Ovary (tissue), 9 donors: ENCODE data around the gene GRPEL1. TPM values are rescaled to one million over a fixed set of nuclear protein-coding genes. Genes with fewer than 3 reads are reported as not detected.

Experiments
- DNase-seq, 5 donors: peaks; one replicate each; pipeline ENCODE4 v3.0.0-alpha.2; 2019 to 2020
- H3K27ac ChIP-seq, 2 donors: fragments of 200-600 bp; one replicate each; pipeline versions ENCODE4 v1.5.1 to v1.8.0; 2019 to 2022
- H3K27me3 ChIP-seq: fragments of 200-600 bp; one replicate; pipeline ENCODE4 v1.8.0; 2022
- H3K36me3 ChIP-seq: fragments of 200-600 bp; sonication (generic); one replicate; pipeline ENCODE4 v1.5.1; 2019
- H3K4me1 ChIP-seq: one replicate; pipeline ENCODE4 v1.8.1; 2013; ENCODE audit warnings: mild to moderate bottlenecking, moderate library complexity; ENCODE audit not compliant: insufficient read depth
- H3K4me3 ChIP-seq: fragments of 200-600 bp; sonication (generic); one replicate; pipeline ENCODE4 v1.5.1; 2017
- H3K9me3 ChIP-seq, 2 donors: fragments of 200-600 bp in 1 of 2; sonication (generic) in 1 of 2; one replicate each; pipeline versions ENCODE4 v1.5.1 to v1.8.1; 2013 to 2019; ENCODE audit warnings: mild to moderate bottlenecking in 1 of 2, moderate library complexity in 1 of 2
- EP300 ChIP-seq: sonication (generic); formaldehyde crosslinking; IDR thresholded peaks from one replicate; pipeline ENCODE4 v1.6.1; 2017; ENCODE audit warnings: antibody characterized with exemption
- POLR2A ChIP-seq: fragments of 450-650 bp; IDR thresholded peaks from one replicate; pipeline ENCODE4 v1.6.1; 2017; ENCODE audit warnings: antibody characterized with exemption, mild to moderate bottlenecking, moderate library complexity
- WGBS, 3 donors: extraction: QIAGEN DNeasy Blood & Tissue Kit in 1 of 3; methylation state at CpG; one replicate each; pipeline versions ENCODE4 v1.1.5 to v1.1.7; 2013 to 2017; 5-methylcytosine and 5-hydroxymethylcytosine counted together
- intact Hi-C, 4 donors: fragments of 100-400 bp; cut with DNase I; formaldehyde crosslinking; loops; one replicate each; pipeline versions ENCODE4 v1.11.0 to v1.15.1; 2022 to 2023
- polyA plus RNA-seq, 2 donors: library from polyadenylated mRNA; stranded (reverse); fragments of 200-250 nt in 1 of 2; fragments of 350-450 nt in 1 of 2; fragmentation: Illumina TruSeq in 1 of 2; extraction: RNeasy Lipid Tissue Mini Kit (QIAGEN cat#74804) in 1 of 2; gene quantifications; one replicate each; pipeline ENCODE4 v1.2.3, GENCODE V29; 2013 to 2014
- total RNA-seq, 7 donors: library from RNA; depleted of rRNA in 2 of 7; stranded (reverse); fragments of >200 nt in 2 of 7; fragmentation: NEBNext Ultra II Directional in 3 of 7; extraction: Animal tissue kit (Norgen Biotek cat#: 25700) in 3 of 7; gene quantifications; one replicate each; pipeline versions ENCODE4 v1.1.0 to v1.2.4, GENCODE V29; 2016 to 2023
- TF ChIP-seq, protein P1 (sequence below), 3 donors: fragments of 450-650 bp in 2 of 3; fragments of 200-600 bp in 1 of 3; IDR thresholded peaks; one replicate each; pipeline versions ENCODE4 v1.5.1 to v1.8.0; 2016 to 2022; ENCODE audit warnings: antibody characterized with exemption in 3 of 3, mild to moderate bottlenecking in 1 of 3
- donor health status: DM: no; HTN: no; CAD: no; lungs with moderate emphysema.
- donor health status: DM: no; HTN: no; CAD: no.
- donor health status: Bipolar disorder and iron deficiency.
- donor health status: DM: yes; HTN: yes; CAD: no.
- donor health status: DM: no; HTN: no; CAD: no.
- donor health status: DM: yes; HTN: yes; CAD: no.

The GRPEL1 gene
- total and polyA plus RNA-seq, 9 donors, result 11.1 to 74.8 (median 23.3) TPM

DNA sequence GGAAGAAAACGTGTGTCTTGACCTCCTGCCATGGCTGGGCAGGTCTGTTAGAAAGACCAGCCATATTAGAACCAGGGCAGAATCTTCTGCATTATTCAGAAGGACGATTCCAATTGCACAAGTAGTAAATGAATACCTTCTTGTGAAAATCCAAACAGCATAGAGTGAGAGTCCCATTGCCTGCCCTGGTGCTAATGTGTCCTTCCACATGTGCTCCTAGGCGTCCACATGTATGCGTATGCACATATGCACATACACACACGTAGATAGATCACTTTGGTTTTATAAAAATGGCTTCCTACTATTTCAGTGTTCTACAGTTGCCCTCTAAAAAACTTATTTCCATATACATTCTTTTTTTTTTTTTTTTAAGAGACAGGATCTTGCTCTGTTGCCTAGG is 10.2 kb upstream of the GRPEL1 start:
- H3K27me3 ChIP-seq, result no peaks in the 10 kb centered on the region
- H3K4me1 ChIP-seq, result no peaks in the 10 kb centered on the region
- H3K36me3 ChIP-seq, result no peaks in the 10 kb centered on the region
- WGBS, 3 donors, result 80 to 89% (median 86%) methylated on average over 5 of the region's 5 CpGs
- DNase-seq, result peak in 1 of 5 donors; percentile 4
- TF ChIP-seq POLR2A, result no peak
- no peak for TF ChIP-seq EP300
- TF ChIP-seq, protein P1, sequence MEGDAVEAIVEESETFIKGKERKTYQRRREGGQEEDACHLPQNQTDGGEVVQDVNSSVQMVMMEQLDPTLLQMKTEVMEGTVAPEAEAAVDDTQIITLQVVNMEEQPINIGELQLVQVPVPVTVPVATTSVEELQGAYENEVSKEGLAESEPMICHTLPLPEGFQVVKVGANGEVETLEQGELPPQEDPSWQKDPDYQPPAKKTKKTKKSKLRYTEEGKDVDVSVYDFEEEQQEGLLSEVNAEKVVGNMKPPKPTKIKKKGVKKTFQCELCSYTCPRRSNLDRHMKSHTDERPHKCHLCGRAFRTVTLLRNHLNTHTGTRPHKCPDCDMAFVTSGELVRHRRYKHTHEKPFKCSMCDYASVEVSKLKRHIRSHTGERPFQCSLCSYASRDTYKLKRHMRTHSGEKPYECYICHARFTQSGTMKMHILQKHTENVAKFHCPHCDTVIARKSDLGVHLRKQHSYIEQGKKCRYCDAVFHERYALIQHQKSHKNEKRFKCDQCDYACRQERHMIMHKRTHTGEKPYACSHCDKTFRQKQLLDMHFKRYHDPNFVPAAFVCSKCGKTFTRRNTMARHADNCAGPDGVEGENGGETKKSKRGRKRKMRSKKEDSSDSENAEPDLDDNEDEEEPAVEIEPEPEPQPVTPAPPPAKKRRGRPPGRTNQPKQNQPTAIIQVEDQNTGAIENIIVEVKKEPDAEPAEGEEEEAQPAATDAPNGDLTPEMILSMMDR (IDR thresholded peaks at IDR 0.05), result no peak
- no peak overlapping the region for H3K4me3 ChIP-seq
- H3K27ac ChIP-seq, result no peak overlapping the region
- intact Hi-C loops, result loop anchor here in 2 of 4 donors (10.0 kb wide), 2 partner anchors 163 to 353 kb away; no protein-coding TSS in a partner anchor
- no peaks in the 10 kb centered on the region for H3K9me3 ChIP-seq

DNA sequence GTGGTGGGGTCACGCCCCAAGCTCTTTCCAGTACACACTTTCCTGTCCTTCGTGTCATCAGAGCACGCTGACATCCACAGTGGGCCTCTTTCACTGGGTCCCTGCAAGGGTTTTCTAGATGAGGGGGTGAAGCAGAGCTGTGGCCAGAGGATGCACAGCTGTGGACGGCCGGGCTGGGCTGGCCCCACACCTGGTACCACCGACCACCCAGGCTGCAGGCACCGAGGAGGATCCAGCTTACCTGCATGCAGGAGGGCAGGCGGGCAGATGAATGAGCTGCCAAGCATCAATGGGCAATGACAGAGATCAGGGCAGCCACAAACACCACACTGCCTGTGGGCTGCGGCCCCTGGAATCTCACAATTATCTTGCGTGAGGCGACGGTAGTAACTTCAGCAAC is 9.5 kb upstream of the GRPEL1 start:
- H3K4me3 ChIP-seq, result no peak overlapping the region
- no peaks in the 10 kb centered on the region for H3K27me3 ChIP-seq
- TF ChIP-seq, protein P1 (IDR thresholded peaks at IDR 0.05), result no peak
- TF ChIP-seq EP300 (no peak), POLR2A (no peak)
- H3K9me3 ChIP-seq, result no peaks in the 10 kb centered on the region
- 85 to 92% (median 91%) methylated on average over 12 of the region's 12 CpGs for WGBS, 3 donors
- DNase-seq, result peak in 1 of 5 donors; percentile 10
- H3K4me1 ChIP-seq, result no peaks in the 10 kb centered on the region
- no peak overlapping the region for H3K27ac ChIP-seq
- H3K36me3 ChIP-seq, result no peaks in the 10 kb centered on the region
- intact Hi-C loops, result loop anchor here in 2 of 4 donors (10.0 kb wide), 2 partner anchors 163 to 353 kb away; no protein-coding TSS in a partner anchor

DNA sequence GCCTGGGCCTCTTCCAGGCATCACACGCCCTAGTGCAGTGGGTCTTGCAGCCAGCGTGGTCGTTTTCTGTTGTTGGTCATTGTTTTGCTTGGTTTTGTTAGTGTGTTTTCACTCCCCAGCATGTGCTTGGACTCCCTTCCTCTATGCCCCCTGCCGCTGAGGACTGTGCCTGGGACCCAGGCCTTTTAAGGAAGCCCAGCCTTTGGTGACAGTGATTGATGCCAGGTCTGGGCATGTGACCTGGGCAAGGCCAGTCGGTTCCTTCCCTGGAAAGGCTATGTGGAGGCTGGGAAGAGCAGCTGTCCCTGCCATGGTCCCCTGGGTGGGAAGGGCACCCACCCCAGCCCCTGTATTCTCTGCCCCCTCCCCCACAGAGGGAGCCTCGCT is 8.8 kb upstream of the GRPEL1 start:
- H3K27ac ChIP-seq, result no peak overlapping the region
- no peaks in the 10 kb centered on the region for H3K9me3 ChIP-seq
- no peak overlapping the region for H3K4me3 ChIP-seq
- 65 to 70% (median 65%) methylated on average over 6 of the region's 6 CpGs for WGBS, 3 donors
- TF ChIP-seq EP300, result no peak
- TF ChIP-seq, protein P1 (IDR thresholded peaks at IDR 0.05), result no peak
- no peak for TF ChIP-seq POLR2A
- peak in 1 of 5 donors; percentile 15 for DNase-seq
- no peaks in the 10 kb centered on the region for H3K27me3 ChIP-seq
- intact Hi-C loops, result loop anchor here in 2 of 4 donors (10.0 kb wide), 2 partner anchors 162 to 352 kb away; no protein-coding TSS in a partner anchor
- no peaks in the 10 kb centered on the region for H3K4me1 ChIP-seq
- H3K36me3 ChIP-seq, result no peaks in the 10 kb centered on the region

DNA sequence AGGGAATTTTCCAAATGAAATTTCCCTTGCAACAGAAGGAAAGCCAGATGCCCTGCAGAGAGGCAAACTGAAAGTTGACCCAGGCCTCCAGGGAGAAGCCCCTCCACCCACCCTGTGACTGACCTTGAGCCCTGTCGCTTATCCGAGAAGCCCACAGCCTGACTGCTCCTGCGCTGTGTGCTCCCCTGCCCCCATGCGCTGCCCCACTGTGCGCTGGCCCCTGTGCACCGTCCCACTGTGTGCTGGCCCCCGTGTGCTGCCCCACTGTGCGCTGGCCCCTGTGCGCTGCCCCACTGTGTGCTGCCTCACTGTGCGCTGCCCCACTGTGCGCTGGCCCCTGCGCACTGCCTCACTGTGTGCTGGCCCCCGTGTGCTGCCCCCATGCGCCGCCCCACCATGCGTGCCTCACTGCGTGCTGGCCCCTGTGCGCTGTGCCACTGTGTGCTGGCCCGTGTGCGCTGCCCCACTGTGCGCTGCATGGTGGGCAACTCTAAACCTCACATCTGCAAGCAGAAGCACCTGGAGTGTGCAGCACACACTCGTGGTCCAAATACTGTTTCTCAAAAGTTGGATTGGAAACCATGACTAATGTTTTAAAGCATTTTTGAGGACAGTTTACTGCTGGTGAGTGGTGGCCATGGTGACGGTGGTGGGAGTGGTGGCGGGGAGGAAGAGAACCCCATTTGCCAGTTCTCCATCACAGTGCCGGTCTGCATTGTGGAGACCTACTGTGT is 8.3 kb upstream of the GRPEL1 start:
- Histone ChIP-seq H3K27ac (no peak overlapping the region), H3K27me3 (no peaks in the 10 kb centered on the region), H3K9me3 (no peaks in the 10 kb centered on the region), H3K4me1 (no peaks in the 10 kb centered on the region), H3K4me3 (no peak overlapping the region), H3K36me3 (no peaks in the 10 kb centered on the region)
- TF ChIP-seq, protein P1 (IDR thresholded peaks at IDR 0.05), result no peak
- TF ChIP-seq POLR2A (no peak), EP300 (no peak)
- peak in 1 of 5 donors; percentile 21 for DNase-seq
- intact Hi-C loops, result loop anchor here in 2 of 4 donors (10.0 kb wide), 2 partner anchors 161 to 351 kb away; no protein-coding TSS in a partner anchor
- WGBS, 3 donors, result 78 to 81% (median 79%) methylated on average over 25 of the region's 25 CpGs
